Measurements from ENCODE around the gene CAMTA1. TPM values are rescaled to one million over a fixed set of nuclear protein-coding genes. Genes with fewer than 3 reads are reported as not detected.

Gene CAMTA1
- polyA plus RNA-seq, 1 experiment: 23.1 TPM

DNA sequence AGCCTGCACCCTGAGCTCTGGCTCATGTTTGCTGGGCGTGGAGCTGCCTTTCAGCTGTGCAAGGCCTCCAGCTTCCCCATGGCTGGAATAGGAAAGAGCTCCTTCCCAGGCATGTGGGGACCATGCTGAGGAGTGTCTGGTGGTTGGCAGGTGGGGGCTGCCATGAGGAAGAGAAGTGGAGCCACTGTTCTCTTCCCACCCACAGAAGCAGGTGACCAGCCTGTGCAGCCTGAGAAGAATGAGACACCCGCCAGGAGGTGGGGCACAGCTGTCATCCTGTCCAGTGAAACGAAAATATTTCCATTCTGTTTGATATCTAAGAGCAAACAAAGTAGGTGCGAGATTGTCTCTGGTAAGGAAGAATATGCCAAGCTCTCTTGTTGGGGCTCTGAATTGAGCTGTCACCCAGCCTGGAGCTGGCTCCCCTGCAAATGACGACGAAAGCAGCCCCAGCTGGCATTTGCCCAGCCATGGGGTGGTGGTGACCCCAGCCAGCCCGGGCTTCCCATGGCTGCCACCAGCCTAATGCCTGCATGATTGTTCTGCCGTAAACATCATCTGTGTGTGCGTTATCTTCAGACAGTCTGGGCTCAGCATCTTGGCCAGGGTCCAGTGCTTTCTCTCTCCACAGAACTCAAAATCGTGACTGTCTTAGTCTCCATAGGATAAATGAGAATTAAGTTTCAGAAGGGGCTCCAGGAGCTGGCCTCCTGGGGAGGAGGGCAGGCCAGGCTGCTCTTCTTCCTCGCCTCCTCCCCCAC is 556.1 kb downstream of the CAMTA1 start:
- CTCF ChIA-PET: no interaction called here
- TF ChIP-seq, protein P1, sequence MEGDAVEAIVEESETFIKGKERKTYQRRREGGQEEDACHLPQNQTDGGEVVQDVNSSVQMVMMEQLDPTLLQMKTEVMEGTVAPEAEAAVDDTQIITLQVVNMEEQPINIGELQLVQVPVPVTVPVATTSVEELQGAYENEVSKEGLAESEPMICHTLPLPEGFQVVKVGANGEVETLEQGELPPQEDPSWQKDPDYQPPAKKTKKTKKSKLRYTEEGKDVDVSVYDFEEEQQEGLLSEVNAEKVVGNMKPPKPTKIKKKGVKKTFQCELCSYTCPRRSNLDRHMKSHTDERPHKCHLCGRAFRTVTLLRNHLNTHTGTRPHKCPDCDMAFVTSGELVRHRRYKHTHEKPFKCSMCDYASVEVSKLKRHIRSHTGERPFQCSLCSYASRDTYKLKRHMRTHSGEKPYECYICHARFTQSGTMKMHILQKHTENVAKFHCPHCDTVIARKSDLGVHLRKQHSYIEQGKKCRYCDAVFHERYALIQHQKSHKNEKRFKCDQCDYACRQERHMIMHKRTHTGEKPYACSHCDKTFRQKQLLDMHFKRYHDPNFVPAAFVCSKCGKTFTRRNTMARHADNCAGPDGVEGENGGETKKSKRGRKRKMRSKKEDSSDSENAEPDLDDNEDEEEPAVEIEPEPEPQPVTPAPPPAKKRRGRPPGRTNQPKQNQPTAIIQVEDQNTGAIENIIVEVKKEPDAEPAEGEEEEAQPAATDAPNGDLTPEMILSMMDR (IDR thresholded peaks at IDR 0.05; ENCODE audit: insufficient read depth, low read depth, low read length): no peak
- POLR2A ChIA-PET: no interaction called here
- H3K4me3 ChIP-seq (ENCODE audit: low read depth, low read length): no peak overlapping the region
- no peak for DNase-seq (ENCODE audit: low read depth)
- no peaks in the 10 kb centered on the region for H3K27me3 ChIP-seq (ENCODE audit: control insufficient read depth, insufficient read depth, low read length)
- H3K36me3 ChIP-seq (ENCODE audit: control insufficient read depth, insufficient read depth, low read length): no peaks in the 10 kb centered on the region

DNA sequence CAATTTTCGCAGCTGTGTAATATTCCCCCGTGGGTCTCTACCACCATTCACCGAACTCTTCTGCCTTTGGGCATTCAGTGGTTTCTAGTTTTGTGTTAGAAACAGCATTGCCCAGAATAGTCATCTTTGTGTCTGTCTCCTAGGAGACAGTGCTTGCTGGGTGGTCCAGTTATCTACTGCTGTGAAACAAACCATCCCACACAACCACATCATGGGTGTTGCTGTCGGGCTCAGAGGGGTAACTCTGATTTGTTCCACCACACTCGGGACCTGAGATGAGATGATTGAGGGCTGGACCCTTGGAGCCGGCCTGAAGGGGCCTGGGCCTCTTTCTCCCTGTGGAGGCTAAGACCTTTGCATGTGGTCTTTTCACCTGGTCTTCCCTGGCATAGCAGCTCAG is 558.6 kb downstream of the CAMTA1 start:
- Histone ChIP-seq H3K4me3 (ENCODE audit: low read depth, low read length) (no peak overlapping the region), H3K27me3 (ENCODE audit: control insufficient read depth, insufficient read depth, low read length) (no peaks in the 10 kb centered on the region), H3K36me3 (ENCODE audit: control insufficient read depth, insufficient read depth, low read length) (no peaks in the 10 kb centered on the region)
- no peak for DNase-seq (ENCODE audit: low read depth)
- ChIA-PET POLR2A (no interaction called here), CTCF (interaction anchor here (1.0 kb wide), 1 partner anchor 18 kb away, joined by 3 read pairs; no protein-coding TSS in a partner anchor)
- TF ChIP-seq, protein P1 (IDR thresholded peaks at IDR 0.05; ENCODE audit: insufficient read depth, low read depth, low read length): no peak

DNA sequence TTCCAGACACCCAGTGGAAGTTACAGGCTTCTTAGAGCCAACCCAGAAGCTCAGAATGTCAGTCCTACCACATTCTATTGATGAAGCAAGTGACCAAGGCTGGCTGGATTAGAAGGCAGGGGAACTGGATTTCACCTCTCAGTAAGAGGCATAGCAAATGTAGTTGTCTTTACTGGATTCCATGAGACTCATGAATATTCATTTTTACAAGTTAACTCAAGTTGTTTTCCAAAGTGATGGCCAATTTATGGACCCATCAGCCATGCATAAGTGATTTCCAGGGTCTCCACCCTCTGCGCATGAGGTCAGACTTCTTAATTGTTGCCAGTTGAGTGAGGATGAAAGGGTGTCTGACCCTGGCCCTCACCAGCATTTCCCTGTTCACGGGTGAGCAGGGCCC is 559.0 kb downstream of the CAMTA1 start:
- no peaks in the 10 kb centered on the region for H3K27me3 ChIP-seq (ENCODE audit: control insufficient read depth, insufficient read depth, low read length)
- TF ChIP-seq, protein P1 (IDR thresholded peaks at IDR 0.05; ENCODE audit: insufficient read depth, low read depth, low read length): no peak
- ChIA-PET POLR2A (no interaction called here), CTCF (interaction anchor here (1.0 kb wide), 1 partner anchor 19 kb away, joined by 3 read pairs; no protein-coding TSS in a partner anchor)
- H3K36me3 ChIP-seq (ENCODE audit: control insufficient read depth, insufficient read depth, low read length): no peaks in the 10 kb centered on the region
- DNase-seq (ENCODE audit: low read depth): no peak
- no peak overlapping the region for H3K4me3 ChIP-seq (ENCODE audit: low read depth, low read length)

DNA sequence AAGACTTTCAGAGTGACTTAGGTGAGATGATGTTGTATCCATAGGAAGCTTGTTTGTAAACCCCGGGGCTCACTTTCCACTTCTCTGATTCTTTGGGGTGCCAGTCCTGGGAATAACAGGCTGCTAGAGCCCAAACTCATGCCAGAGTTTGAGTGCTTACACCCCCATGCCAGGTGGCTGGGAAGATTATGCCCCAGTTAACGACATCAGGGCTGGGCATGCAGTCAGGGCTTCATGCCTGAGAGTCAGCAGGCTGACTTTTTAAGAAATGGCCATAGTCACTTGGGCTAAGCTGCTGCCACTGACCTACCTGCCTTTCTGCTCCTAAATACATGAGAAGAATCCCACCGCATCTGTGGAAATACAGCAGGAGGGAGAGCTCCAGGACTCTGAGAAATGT is 560.3 kb downstream of the CAMTA1 start:
- CTCF ChIA-PET: no interaction called here
- Histone ChIP-seq H3K27me3 (ENCODE audit: control insufficient read depth, insufficient read depth, low read length) (no peaks in the 10 kb centered on the region), H3K4me3 (ENCODE audit: low read depth, low read length) (no peak overlapping the region), H3K36me3 (ENCODE audit: control insufficient read depth, insufficient read depth, low read length) (no peaks in the 10 kb centered on the region)
- no peak for DNase-seq (ENCODE audit: low read depth)
- TF ChIP-seq, protein P1 (IDR thresholded peaks at IDR 0.05; ENCODE audit: insufficient read depth, low read depth, low read length): no peak
- POLR2A ChIA-PET: no interaction called here

DNA sequence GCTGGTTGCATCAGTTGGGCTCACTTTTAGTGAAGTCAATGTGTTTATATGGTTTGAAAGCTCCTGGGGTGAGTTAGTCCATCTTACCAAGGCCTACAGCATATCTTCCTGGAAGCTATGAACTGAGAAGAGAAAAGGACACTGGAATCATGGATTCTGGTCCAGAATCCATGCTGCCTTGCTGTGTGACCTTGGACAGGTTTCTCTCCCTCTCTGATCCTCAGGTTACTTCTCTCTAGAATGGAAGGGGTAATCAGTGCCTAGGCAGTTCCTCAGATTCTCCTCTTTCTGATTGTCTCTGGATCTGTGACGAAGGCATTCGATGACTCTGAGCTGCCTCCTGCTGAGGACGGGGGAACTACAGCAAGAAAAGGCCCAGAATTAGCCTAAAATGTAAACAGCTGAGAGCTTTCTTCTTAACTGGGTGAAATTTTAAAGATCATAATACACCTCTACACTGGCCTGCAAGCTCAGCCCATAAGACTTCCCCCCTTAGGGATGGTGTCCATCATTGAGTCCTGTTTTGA is 560.9 kb downstream of the CAMTA1 start:
- no peak for DNase-seq (ENCODE audit: low read depth)
- H3K4me3 ChIP-seq (ENCODE audit: low read depth, low read length): no peak overlapping the region
- POLR2A ChIA-PET: no interaction called here
- TF ChIP-seq, protein P1 (IDR thresholded peaks at IDR 0.05; ENCODE audit: insufficient read depth, low read depth, low read length): no peak
- CTCF ChIA-PET: no interaction called here
- H3K27me3 ChIP-seq (ENCODE audit: control insufficient read depth, insufficient read depth, low read length): no peaks in the 10 kb centered on the region
- no peaks in the 10 kb centered on the region for H3K36me3 ChIP-seq (ENCODE audit: control insufficient read depth, insufficient read depth, low read length)
